Suppressor macrophage treated with lipopolysaccharide for 4 hours (primary cell): ENCODE data around the gene HMHB1.
A peak's percentile ranks its signal among the peaks of the same experiment; 100 is the strongest.

ENCODE experiments used
- DNase-seq: peaks from one replicate; pipeline ENCODE4 v3.0.0-alpha.2; 2020

Gene HMHB1

GRCh38 chr5:143812085-143812705 is at the start of gene HMHB1:
Gene HMHB1, plus strand, starts transcription at chr5:143812161.
- no peak for DNase-seq

- no peak for DNase-seq
Measured at GRCh38 chr5:143762636-143763220, 49.2 kb upstream of the HMHB1 start.

GRCh38 chr5:143767162-143767561 is 44.8 kb upstream of the HMHB1 start:
- no peak for DNase-seq

GRCh38 chr5:143769026-143769786 is 42.8 kb upstream of the HMHB1 start:
- DNase-seq, result no peak

GRCh38 chr5:143770450-143770849 is 41.5 kb upstream of the HMHB1 start:
- DNase-seq, result no peak

- DNase-seq, result no peak
Measured at GRCh38 chr5:143771189-143771588, 40.8 kb upstream of the HMHB1 start.

- no peak for DNase-seq
Measured at GRCh38 chr5:143771602-143772001, 40.4 kb upstream of the HMHB1 start.

- DNase-seq, result no peak
Measured at GRCh38 chr5:143772621-143773020, 39.3 kb upstream of the HMHB1 start.

GRCh38 chr5:143775258-143775657 is 36.7 kb upstream of the HMHB1 start:
- DNase-seq, result peak; percentile 68

- no peak for DNase-seq
Measured at GRCh38 chr5:143776951-143777350, 35.0 kb upstream of the HMHB1 start.

GRCh38 chr5:143779506-143779905 is 32.5 kb upstream of the HMHB1 start:
- DNase-seq, result no peak

- no peak for DNase-seq
Measured at GRCh38 chr5:143781993-143782520, 29.9 kb upstream of the HMHB1 start.

GRCh38 chr5:143782588-143783386 is 29.2 kb upstream of the HMHB1 start:
- no peak for DNase-seq

GRCh38 chr5:143788401-143788800 is 23.6 kb upstream of the HMHB1 start:
- DNase-seq, result no peak

GRCh38 chr5:143790457-143791112 is 21.4 kb upstream of the HMHB1 start:
- DNase-seq, result no peak

GRCh38 chr5:143791848-143792731 is 19.9 kb upstream of the HMHB1 start:
- peak; percentile 59 for DNase-seq

GRCh38 chr5:143793249-143793648 is 18.7 kb upstream of the HMHB1 start:
- peak; percentile 10 for DNase-seq

GRCh38 chr5:143796125-143796524 is 15.8 kb upstream of the HMHB1 start:
- peak; percentile 16 for DNase-seq

GRCh38 chr5:143796753-143797152 is 15.2 kb upstream of the HMHB1 start:
- peak; percentile 75 for DNase-seq

GRCh38 chr5:143800715-143801114 is 11.2 kb upstream of the HMHB1 start:
- no peak for DNase-seq

GRCh38 chr5:143801252-143801939 is 10.6 kb upstream of the HMHB1 start:
- no peak for DNase-seq
